B cell (primary cell): ENCODE data around the gene GABRR3.

ENCODE experiments used
- CTCF ChIP-seq: fragments of 200-600 bp; IDR thresholded peaks from one replicate; pipeline ENCODE4 v1.8.0; 2022; ENCODE audit warnings: antibody characterized with exemption, mild to moderate bottlenecking
- EZH2 ChIP-seq: IDR thresholded peaks from 2 replicates; pipeline ENCODE4 v1.6.1; 2012; ENCODE audit warnings: borderline replicate concordance, low read depth, mild to moderate bottlenecking, moderate library complexity, low read length; ENCODE audit not compliant: insufficient read depth, poor library complexity, severe bottlenecking

DNA sequence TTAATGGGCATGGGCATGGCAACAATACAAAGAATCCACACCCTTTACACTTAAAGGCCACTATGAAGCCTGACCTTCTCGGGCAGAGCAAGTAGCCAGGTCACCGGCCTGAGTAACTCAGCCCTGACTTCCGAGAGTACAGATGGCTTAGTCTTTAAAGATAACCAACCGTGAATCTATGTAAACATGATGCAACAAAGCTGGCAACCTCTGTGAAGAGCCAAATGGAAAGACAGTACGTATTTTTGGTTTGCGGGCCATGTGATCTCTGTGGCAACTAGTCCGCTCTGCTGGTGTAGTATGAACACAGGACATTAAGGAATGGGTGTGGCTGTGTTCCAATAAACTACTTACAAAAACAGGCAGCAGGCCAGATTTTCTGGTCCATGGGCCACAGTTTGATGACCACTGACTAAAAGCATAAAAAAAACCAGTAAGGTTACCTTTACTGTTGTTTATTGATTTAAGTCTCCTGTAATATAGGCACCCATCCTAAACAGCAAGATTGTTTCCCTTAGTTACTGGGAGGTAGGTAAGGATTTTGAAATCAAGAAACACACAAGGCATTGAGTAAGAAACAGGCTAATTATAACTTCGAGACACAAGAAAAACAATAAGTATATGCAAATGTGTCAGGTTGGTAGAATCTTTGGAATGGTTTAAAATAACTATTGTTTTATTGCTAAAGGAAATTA lies 77.4 kb downstream of the GABRR3 start:
- TF ChIP-seq CTCF (no peak), EZH2 (no peak)
